Adrenal gland (tissue), 5 donors: ENCODE results near the gene ALKBH4.

Experiments used
- CTCF ChIP-seq, 6 experiments: fragments of 450-650 bp in 4 of 6; fragments of 200-600 bp in 2 of 6; sonication (generic) in 1 of 6; IDR thresholded peaks; 1 replicate in 5 of 6; 2 replicates in 1 of 6; pipeline versions ENCODE4 v1.5.1 to v1.8.0; 2016 to 2021; ENCODE audit warnings: antibody characterized with exemption in 6 of 6, mild to moderate bottlenecking in 2 of 6, moderate library complexity in 1 of 6
- POLR2A ChIP-seq, 2 donors: fragments of 450-650 bp; IDR thresholded peaks; one replicate each; pipeline ENCODE4 v1.6.1; 2017; ENCODE audit warnings: antibody characterized with exemption in 2 of 2, mild to moderate bottlenecking in 2 of 2, moderate library complexity in 1 of 2
- donor health status: DM: no; HTN: no; CAD: no.

- TF ChIP-seq CTCF (IDR thresholded peaks at IDR 0.05) (no peak), POLR2A (IDR thresholded peaks at IDR 0.05) (no peak)
Measured at GRCh38 chr7:102410123-102410522, 54.5 kb downstream of the ALKBH4 start.
